SK-N-SH (cell line): ENCODE measurements around the gene HEXIM1. TPM values are rescaled to one million over a fixed set of nuclear protein-coding genes. Genes with fewer than 3 reads are reported as not detected.

ENCODE experiments used
- CTCF ChIA-PET: fragments of 300-600, 350-600 bp; formaldehyde crosslinking; extraction: SDS; loops from one replicate; lab custom pipeline; 2021; lab: Yijun Ruan, JAX
- POLR2A ChIA-PET: fragments of 350-600 bp; sonication (Branson Sonifier 250); formaldehyde crosslinking; extraction: SDS; loops from one replicate; lab custom pipeline; 2020; ENCODE audit warnings: antibody characterized with exemption, inconsistent platforms; lab: Yijun Ruan, JAX
- DNase-seq: peaks from one replicate; pipeline ENCODE4 v3.0.0; 2012
- H2AFZ ChIP-seq: fragments of 200-600 bp; sonication (generic); 2 replicates; pipeline ENCODE4 v1.8.1; 2016; ENCODE audit warnings: antibody characterized with exemption, mild to moderate bottlenecking, low read depth
- H3F3A ChIP-seq: fragments of 200-600 bp; sonication (generic); replicated peaks from 2 replicates; pipeline ENCODE3; 2016; ENCODE audit warnings: antibody characterized with exemption, mild to moderate bottlenecking; ENCODE audit not compliant: insufficient read depth
- H3K27ac ChIP-seq, 2 experiments: fragments of 200-500 bp in 1 of 2; fragments of 200-600 bp in 1 of 2; sonication (Bioruptor generic) in 1 of 2; sonication (generic), shearing (Covaris generic) in 1 of 2; 2 replicates each; pipeline versions ENCODE4 v1.5.1 to v1.6.1; 2014 to 2016; ENCODE audit warnings: low read depth in 2 of 2, inconsistent platforms in 1 of 2, low read length in 1 of 2, mild to moderate bottlenecking in 1 of 2, mixed read lengths in 1 of 2
- H3K27me3 ChIP-seq: fragments of 200-600 bp; sonication (generic), shearing (Covaris generic); 2 replicates; pipeline ENCODE4 v1.6.1; 2016; ENCODE audit warnings: mixed run types; ENCODE audit not compliant: insufficient read depth
- H3K36me3 ChIP-seq, 2 experiments: fragments of 200-500 bp in 1 of 2; fragments of 200-600 bp in 1 of 2; sonication (Bioruptor generic) in 1 of 2; sonication (generic) in 1 of 2; replicated peaks in 1 of 2; 2 replicates each; pipeline versions ENCODE3 to v1.5.1; 2014 to 2016; ENCODE audit warnings: low read length in 1 of 2, mild to moderate bottlenecking in 1 of 2; ENCODE audit not compliant: insufficient read depth in 2 of 2, control insufficient read depth in 1 of 2
- H3K4me1 ChIP-seq, 2 experiments: fragments of 200-500 bp in 1 of 2; fragments of 200-600 bp in 1 of 2; sonication (Bioruptor generic) in 1 of 2; sonication (generic), shearing (Covaris generic) in 1 of 2; 2 replicates each; pipeline versions ENCODE4 v1.5.1 to v1.6.1; 2014 to 2016; ENCODE audit warnings: low read depth in 1 of 2, low read length in 1 of 2, mixed run types in 1 of 2; ENCODE audit not compliant: insufficient read depth in 2 of 2, control insufficient read depth in 1 of 2
- H3K4me2 ChIP-seq: fragments of 200-600 bp; sonication (generic), shearing (Covaris generic); 2 replicates; pipeline ENCODE4 v1.6.1; 2017; ENCODE audit warnings: mixed run types
- H3K4me3 ChIP-seq, 2 experiments: fragments of 200-500 bp in 1 of 2; fragments of 200-600 bp in 1 of 2; sonication (Bioruptor generic) in 1 of 2; sonication (generic), shearing (Covaris generic) in 1 of 2; 2 replicates each; pipeline versions ENCODE4 v1.5.1 to v1.8.1; 2014 to 2016; ENCODE audit warnings: low read depth in 2 of 2, inconsistent platforms in 1 of 2, low read length in 1 of 2, mild to moderate bottlenecking in 1 of 2, mixed read lengths in 1 of 2, moderate library complexity in 1 of 2
- H3K79me2 ChIP-seq: fragments of 200-600 bp; sonication (generic); 2 replicates; pipeline ENCODE4 v1.8.1; 2017; ENCODE audit warnings: mild to moderate bottlenecking; ENCODE audit not compliant: insufficient read depth
- H3K9ac ChIP-seq: fragments of 200-600 bp; sonication (generic); 2 replicates; pipeline ENCODE4 v1.6.1; 2017; ENCODE audit warnings: mixed run types
- H3K9me2 ChIP-seq: fragments of 200-600 bp; sonication (generic); 2 replicates; pipeline ENCODE4 v1.6.1; 2017; ENCODE audit warnings: mixed run types
- H3K9me3 ChIP-seq: fragments of 200-600 bp; sonication (generic); 2 replicates; pipeline ENCODE4 v1.6.1; 2017; ENCODE audit warnings: mixed run types, mild to moderate bottlenecking, moderate library complexity
- H4K20me1 ChIP-seq: fragments of 200-600 bp; sonication (generic); 2 replicates; pipeline ENCODE4 v1.6.1; 2017; ENCODE audit warnings: mild to moderate bottlenecking, mixed run types; ENCODE audit not compliant: insufficient read depth
- ELF1 ChIP-seq: IDR thresholded peaks from 2 replicates; pipeline ENCODE4 v1.4.0; 2012
- FOXJ3 ChIP-seq: sonication (generic); formaldehyde crosslinking; IDR thresholded peaks from 2 replicates; pipeline ENCODE4 v1.5.1; 2020; ENCODE audit warnings: mild to moderate bottlenecking, missing genetic modification reagents
- FOXM1 ChIP-seq: IDR thresholded peaks from 2 replicates; pipeline ENCODE4 v1.4.0; 2012; ENCODE audit warnings: low read depth, mild to moderate bottlenecking
- GABPA ChIP-seq: IDR thresholded peaks from 2 replicates; pipeline ENCODE4 v1.4.0; 2012; ENCODE audit warnings: low read depth, mild to moderate bottlenecking
- IRF3 ChIP-seq: fragments of 150-350 bp; IDR thresholded peaks from 2 replicates; pipeline ENCODE4 v1.6.1; 2016; ENCODE audit warnings: mild to moderate bottlenecking, low read depth, low read length
- MAX ChIP-seq: IDR thresholded peaks from 2 replicates; pipeline ENCODE4 v1.4.0; 2012; ENCODE audit warnings: low read depth
- MXI1 ChIP-seq: IDR thresholded peaks from 2 replicates; pipeline ENCODE4 v1.6.1; 2012; ENCODE audit warnings: mild to moderate bottlenecking, low read depth, low read length, improper control_type of control experiment
- NFIC ChIP-seq: IDR thresholded peaks from 2 replicates; pipeline ENCODE4 v1.4.0; 2012; ENCODE audit warnings: borderline replicate concordance
- NRF1 ChIP-seq: IDR thresholded peaks from 2 replicates; pipeline ENCODE4 v1.6.1; 2012; ENCODE audit warnings: low read depth, mild to moderate bottlenecking, low read length
- RXRA ChIP-seq: IDR thresholded peaks from 2 replicates; pipeline ENCODE4 v1.4.0; 2012; ENCODE audit warnings: low read depth, mild to moderate bottlenecking, borderline replicate concordance
- TEAD4 ChIP-seq: IDR thresholded peaks from 2 replicates; pipeline ENCODE4 v1.4.0; 2012; ENCODE audit warnings: mild to moderate bottlenecking, borderline replicate concordance; ENCODE audit not compliant: insufficient read depth
- USF1 ChIP-seq: IDR thresholded peaks from 2 replicates; pipeline ENCODE4 v1.4.0; 2012; ENCODE audit warnings: low read depth, borderline replicate concordance
- USF2 ChIP-seq: fragments of 150-350 bp; IDR thresholded peaks from 2 replicates; pipeline ENCODE4 v1.6.1; 2017; ENCODE audit warnings: antibody characterized with exemption, low read length, low read depth, borderline replicate concordance
- YY1 ChIP-seq: IDR thresholded peaks from 2 replicates; pipeline ENCODE4 v1.4.0; 2012; ENCODE audit warnings: low read depth, mild to moderate bottlenecking
- ZBTB33 ChIP-seq: IDR thresholded peaks from 2 replicates; pipeline ENCODE4 v1.4.0; 2012; ENCODE audit warnings: low read depth, borderline replicate concordance
- WGBS: methylation state at CpG from one replicate; pipeline ENCODE4 v1.1.6; 2017; ENCODE audit warnings: low lambda C conversion rate; 5-methylcytosine and 5-hydroxymethylcytosine counted together
- polyA plus RNA-seq, 3 experiments: library from polyadenylated mRNA; depleted of rRNA; stranded (reverse); fragments of >200 nt; gene quantifications; 2 replicates each; pipeline ENCODE4 v1.2.3, GENCODE V29; 2012

The HEXIM1 gene
- polyA plus RNA-seq, 1 of the 3 experiments (the other 2 are of a cell fraction) = 20.7 TPM

- TF ChIP-seq USF2 = no peak
- peak; percentile 74 for TF ChIP-seq MAX
- TF ChIP-seq NRF1 = peak; percentile 93
- TF ChIP-seq TEAD4 = no peak
- no peak for TF ChIP-seq ZBTB33
- peak; percentile 17; the same call in 1 of the 2 replicates for TF ChIP-seq MXI1
- peak; percentile 82 for TF ChIP-seq IRF3
These were observed 13.2 kb downstream of the HEXIM1 start, which contains the start of gene HEXIM2 (continued) for GRCh38 chr17:45161288-45162024.

- Histone ChIP-seq H3K27ac (peak overlapping the region; percentile 39 to 80; a peak in 3 of 4 replicates), H4K20me1 (no peaks in the 10 kb centered on the region), H3K9ac (peak overlapping the region; percentile 55), H3K79me2 (peaks cover 47% of the 10 kb centered on the region), H3K4me1 (peaks cover 6 to 18% of the 10 kb centered on the region in 2 experiments; a peak in 2 of 4 replicates), H3K36me3 (peaks cover 0 to 9% of the 10 kb centered on the region in 2 experiments), H3K27me3 (no peaks in the 10 kb centered on the region), H3K4me2 (peak overlapping the region; percentile 91), H3F3A (peaks cover 15% of the 10 kb centered on the region), H2AFZ (peak overlapping the region; percentile 39; the same call in 1 of the 2 replicates), H3K9me3 (no peaks in the 10 kb centered on the region), H3K9me2 (no peaks in the 10 kb centered on the region), H3K4me3 (peak overlapping the region; percentile 44 to 51)
- ChIA-PET POLR2A (interaction anchor here (1.0 to 4.7 kb wide), 6 partner anchors 10 to 206 kb away, joined by 3 to 210 read pairs (median 9); partner anchors contain the start of gene HEXIM1), CTCF (interaction anchor here (0.8 to 9.7 kb wide), 10 partner anchors 8 to 70 kb away, joined by 3 to 114 read pairs (median 4); partner anchors contain the start of genes ACBD4, HEXIM1 and PLCD3)
- DNase-seq = no peak
- 59% methylated on average over 9 of the region's 9 CpGs for WGBS
- TF ChIP-seq MAX = no peak
- no peak for TF ChIP-seq YY1
- no peak for TF ChIP-seq USF2
- TF ChIP-seq FOXJ3 (CRISPR knock-in tag) = no peak
- TF ChIP-seq RXRA = no peak
- TF ChIP-seq FOXM1 = no peak
- no peak for TF ChIP-seq ELF1
- no peak for TF ChIP-seq GABPA
- no peak for TF ChIP-seq USF1
- no peak for TF ChIP-seq NFIC
These were observed 13.9 kb downstream of the HEXIM1 start for GRCh38 chr17:45162025-45162687.
